HepG2 (cell line): ENCODE measurements around the gene ZNF821. TPM values are rescaled to one million over a fixed set of nuclear protein-coding genes. Genes with fewer than 3 reads are reported as not detected.

ENCODE experiments used
- ATAC-seq: fragments of 200-7000 bp; cut with Tn5 transposase; 3 replicates; pipeline ENCODE4 v1.9.1; 2020; ENCODE audit warnings: mild to moderate bottlenecking, moderate library complexity
- BruUV-seq: library from RNA; stranded (reverse); fragments of 400-500 nt; replicated peaks from 2 replicates; lab custom pipeline; 2021; lab: Mats Ljungman, UMichigan
- CTCF ChIA-PET: fragments of 300-600 bp; formaldehyde crosslinking; extraction: SDS; loops from one replicate; lab custom pipeline; 2021; ENCODE audit warnings: low total read pairs, inconsistent platforms, low intra/inter-chr PET ratio; lab: Yijun Ruan, JAX
- POLR2A ChIA-PET: fragments of 350-600 bp; sonication (Branson Sonifier 250); formaldehyde crosslinking; loops from one replicate; lab custom pipeline; 2020; ENCODE audit warnings: antibody characterized with exemption, inconsistent platforms; lab: Yijun Ruan, JAX
- DNase-seq: peaks from one replicate; pipeline ENCODE4 v3.0.0-alpha.2; 2015; ENCODE audit warnings: low spot score
- FAIRE-seq: peaks from 3 replicates; lab custom pipeline; 2011; peaks lifted over from hg19 to GRCh38; lab: Jason Lieb, UNC
- H2AFZ ChIP-seq: one replicate; pipeline ENCODE4 v1.6.1; 2011; ENCODE audit warnings: low read length, inconsistent platforms
- H3K27ac ChIP-seq: fragments of 300-600 bp; 3 replicates; pipeline ENCODE4 v1.8.0; 2011; ENCODE audit warnings: mixed run types, mild to moderate bottlenecking, mixed read lengths, low read length, inconsistent platforms; ENCODE audit not compliant: insufficient read depth; ENCODE audit errors: extremely low read length
- H3K27me3 ChIP-seq, 2 experiments: fragments of 200-600 bp in 1 of 2; 2 replicates in 1 of 2; 3 replicates in 1 of 2; pipeline versions ENCODE4 v1.6.0 to v1.8.0; 2011; ENCODE audit warnings: low read length in 2 of 2, mild to moderate bottlenecking in 2 of 2, moderate library complexity in 2 of 2, inconsistent platforms in 1 of 2; ENCODE audit not compliant: insufficient read depth in 2 of 2, control insufficient read depth in 1 of 2
- H3K36me3 ChIP-seq, 2 experiments: fragments of 200-600 bp in 1 of 2; replicated peaks in 1 of 2; 2 replicates in 1 of 2; 3 replicates in 1 of 2; pipeline versions ENCODE4 v1.5.1 to v1.8.0; 2011; ENCODE audit warnings: low read length in 2 of 2, inconsistent platforms in 1 of 2; ENCODE audit not compliant: insufficient read depth in 2 of 2, control insufficient read depth in 1 of 2
- H3K4me1 ChIP-seq: 2 replicates; pipeline ENCODE4 v1.5.1; 2012; ENCODE audit warnings: low read length, inconsistent platforms; ENCODE audit not compliant: insufficient read depth
- H3K4me2 ChIP-seq: 2 replicates; pipeline ENCODE4 v1.6.0; 2011; ENCODE audit warnings: low read depth, low read length, inconsistent platforms
- H3K4me3 ChIP-seq, 3 experiments: fragments of 200-600 bp in 1 of 3; sonication (generic), shearing (Covaris generic) in 1 of 3; replicated peaks in 1 of 3; 2 replicates each; pipeline ENCODE4 v1.5.1; 2011 to 2016; ENCODE audit warnings: low read length in 3 of 3, inconsistent platforms in 2 of 3, low read depth in 2 of 3, mild to moderate bottlenecking in 2 of 3, control low read depth in 1 of 3, mixed read lengths in 1 of 3; ENCODE audit not compliant: insufficient read depth in 1 of 3
- H3K79me2 ChIP-seq: one replicate; pipeline ENCODE4 v1.6.1; 2011; ENCODE audit warnings: low read length, inconsistent platforms; ENCODE audit not compliant: insufficient read depth
- H3K9ac ChIP-seq: 2 replicates; pipeline ENCODE4 v1.6.0; 2011; ENCODE audit warnings: mild to moderate bottlenecking, low read depth, low read length, inconsistent platforms; ENCODE audit not compliant: insufficient read depth
- H3K9me3 ChIP-seq: 2 replicates; pipeline ENCODE4 v1.5.1; 2012; ENCODE audit warnings: mild to moderate bottlenecking, low read length
- H4K20me1 ChIP-seq: 2 replicates; pipeline ENCODE4 v1.6.0; 2011; ENCODE audit warnings: inconsistent platforms, mild to moderate bottlenecking, low read length, moderate library complexity; ENCODE audit not compliant: insufficient read depth
- ATF7 ChIP-seq, 2 experiments: fragments of 450-650 bp in 1 of 2; sonication (generic) in 1 of 2; formaldehyde crosslinking in 1 of 2; IDR thresholded peaks; 2 replicates each; pipeline versions ENCODE4 v1.4.0 to v1.6.1; 2016 to 2020; ENCODE audit warnings: antibody characterized with exemption in 1 of 2, mild to moderate bottlenecking in 1 of 2, missing genetic modification reagents in 1 of 2
- GMEB2 ChIP-seq: IDR thresholded peaks from 2 replicates; pipeline ENCODE4 v1.6.1; 2016; ENCODE audit warnings: missing biosample characterization, missing genetic modification reagents, low read depth
- HMG20A ChIP-seq: IDR thresholded peaks from 2 replicates; pipeline ENCODE4 v1.6.1; 2016; ENCODE audit warnings: borderline replicate concordance
- HOXA5 ChIP-seq: sonication (generic); formaldehyde crosslinking; IDR thresholded peaks from 2 replicates; pipeline ENCODE4 v1.4.0; 2020; ENCODE audit warnings: missing genetic modification reagents
- KAT2B ChIP-seq: fragments of 150-350 bp; IDR thresholded peaks from 2 replicates; pipeline ENCODE4 v1.6.1; 2014; ENCODE audit warnings: low read depth, low read length, borderline replicate concordance
- MAFF ChIP-seq: IDR thresholded peaks from 2 replicates; pipeline ENCODE4 v1.6.1; 2011; ENCODE audit warnings: low read depth, low read length, improper control_type of control experiment
- MAFK ChIP-seq, 2 experiments: IDR thresholded peaks in 1 of 2; conservative IDR thresholded peaks in 1 of 2; 2 replicates each; pipeline ENCODE4 v1.6.1; 2011; ENCODE audit warnings: improper control_type of control experiment in 2 of 2, low read length in 2 of 2
- MIXL1 ChIP-seq: IDR thresholded peaks from 2 replicates; pipeline ENCODE4 v1.6.1; 2016
- RBM22 ChIP-seq: fragments of 200-400 bp; formaldehyde crosslinking; optimal IDR thresholded peaks from 2 replicates; pipeline ENCODE3; 2017; ENCODE audit warnings: mild to moderate bottlenecking, low read length, moderate library complexity
- SIN3B ChIP-seq: fragments of 150-350 bp; IDR thresholded peaks from 2 replicates; pipeline ENCODE4 v1.6.1; 2014; ENCODE audit warnings: low read length
- SP4 ChIP-seq: sonication (generic); formaldehyde crosslinking; IDR thresholded peaks from 2 replicates; pipeline ENCODE4 v1.8.1; 2023; ENCODE audit warnings: mild to moderate bottlenecking, missing genetic modification reagents
- ZNF326 ChIP-seq: sonication (generic); formaldehyde crosslinking; IDR thresholded peaks from 2 replicates; pipeline ENCODE4 v1.4.0; 2020; ENCODE audit warnings: missing genetic modification reagents, borderline replicate concordance
- ZNF768 ChIP-seq: sonication (generic); formaldehyde crosslinking; IDR thresholded peaks from 2 replicates; pipeline ENCODE4 v1.4.0; 2020; ENCODE audit warnings: missing genetic modification reagents
- WGBS: methylation state at CpG from one replicate; pipeline ENCODE4 v1.1.6; 2017; ENCODE audit warnings: low lambda C conversion rate; 5-methylcytosine and 5-hydroxymethylcytosine counted together
- in situ Hi-C: cut with HindIII; loops from 2 replicates; pipeline ENCODE4 v1.10.0; 2017; ENCODE audit warnings: low pct_unique_long_range_greater_than_20kb; ENCODE audit not compliant: extremely low pct_ligation_motif_present
- intact Hi-C: fragments of 100-400 bp; cut with micrococcal nuclease; formaldehyde crosslinking; loops from one replicate; pipeline ENCODE4 v1.10.0; 2022; ENCODE audit not compliant: unreplicated experiment
- polyA plus RNA-seq, 8 experiments: library from polyadenylated mRNA; depleted of rRNA in 3 of 8; stranded (reverse) in 7 of 8; unstranded in 1 of 8; fragments of >200 nt; fragmentation: Illumina TruSeq in 4 of 8; extraction: Trizol in 4 of 8; gene quantifications; 2 replicates each; pipeline versions ENCODE4 v1.2.1 to v1.2.3, GENCODE V29; 2011 to 2016; ENCODE audit warnings: low read depth in 4 of 8, missing spikeins in 1 of 8, mixed read lengths in 1 of 8; ENCODE audit not compliant: insufficient read depth in 1 of 8
- total RNA-seq, 5 experiments: library from RNA; depleted of rRNA; stranded (reverse); fragments of >200 nt; fragmentation: Illumina TruSeq; extraction: Trizol; gene quantifications; 2 replicates each; pipeline ENCODE4 v1.2.3, GENCODE V29; 2016; ENCODE audit warnings: low read depth in 1 of 5

The ZNF821 gene
- total and polyA plus RNA-seq, 2 of the 13 experiments (the other 11 are each of a cell fraction or from before 2014, with no cell fraction given) = 7.0 to 9.1 TPM

GRCh38 chr16:71931599-71931998, 47.6 kb upstream of the ZNF821 start:
- ATAC-seq (no peak), DNase-seq (no peak), FAIRE-seq (no peak)
- H3K4me3 ChIP-seq = no peak overlapping the region
- H3K9me3 ChIP-seq = no peaks in the 10 kb centered on the region
- no peak overlapping the region for H2AFZ ChIP-seq
- TF ChIP-seq RBM22 (peak; percentile 53), SP4 (CRISPR knock-in tag) (no peak), KAT2B (no peak)
- H3K27me3 ChIP-seq = no peaks in the 10 kb centered on the region
- H4K20me1 ChIP-seq = peaks cover 6% of the 10 kb centered on the region
- intact Hi-C loops = no loop called here
- WGBS = 96% methylated on average over 6 of the region's 6 CpGs
- no peak overlapping the region for H3K4me2 ChIP-seq
- in situ Hi-C loops = no loop called here
- H3K79me2 ChIP-seq = peaks cover 2% of the 10 kb centered on the region
- H3K4me1 ChIP-seq = peaks cover 7% of the 10 kb centered on the region
- no peak overlapping the region for H3K9ac ChIP-seq
- ChIA-PET POLR2A (no interaction called here), CTCF (no interaction called here)
- BruUV-seq = no TSS peak
- H3K27ac ChIP-seq = no peak overlapping the region
- peaks cover 22 to 50% of the 10 kb centered on the region in 2 experiments for H3K36me3 ChIP-seq

- intact Hi-C loops (no loop called here), in situ Hi-C loops (no loop called here)
- Histone ChIP-seq H4K20me1 (peaks cover 6% of the 10 kb centered on the region), H3K9ac (no peak overlapping the region), H3K4me1 (peaks cover 10% of the 10 kb centered on the region), H3K36me3 (peaks cover 22 to 53% of the 10 kb centered on the region in 2 experiments), H3K27ac (no peak overlapping the region), H2AFZ (no peak overlapping the region), H3K9me3 (no peaks in the 10 kb centered on the region), H3K4me2 (no peak overlapping the region), H3K4me3 (no peak overlapping the region), H3K27me3 (no peaks in the 10 kb centered on the region), H3K79me2 (peaks cover 2% of the 10 kb centered on the region)
- ATAC-seq (no peak), FAIRE-seq (no peak), DNase-seq (no peak)
- ChIA-PET CTCF (no interaction called here), POLR2A (no interaction called here)
- TF ChIP-seq HOXA5 (CRISPR knock-in tag) (no peak), ZNF326 (no peak), MIXL1 (no peak), SIN3B (no peak), GMEB2 (CRISPR knock-in tag) (no peak), MAFF (peak; percentile 84), ZNF768 (CRISPR knock-in tag) (no peak), HMG20A (CRISPR knock-in tag) (no peak), ATF7 (IDR thresholded peaks at IDR 0.05) (no peak), ATF7 (CRISPR knock-in tag; IDR thresholded peaks at IDR 0.05) (no peak), MAFK (conservative IDR thresholded peaks at IDR 0.05 in 1 of 2, IDR thresholded peaks at IDR 0.05 in 1 of 2; ENCODE audit: low read length in 2 of 2) (peak; percentile 82 to 92), KAT2B (no peak)
- WGBS = 96% methylated on average over 2 of the region's 2 CpGs
- BruUV-seq = no TSS peak
Observed at GRCh38 chr16:71931001-71931400, 47.0 kb upstream of the ZNF821 start.
